DMS 273 treated with DMSO at 0.1 percent for 48 hours (cell line): Measurements from ENCODE around the gene MORC1.
"Not testable (repeated sequence)": the region's sequence is repeated elsewhere in the genome, so short reads cannot be mapped to it uniquely, and the experiment has no call there.

Source experiments
- DNase-seq: peaks from one replicate; lab custom pipeline; 2025; lab: John Stamatoyannopoulos, UW

Gene MORC1

GRCh38 chr3:109117939-109118338 lies at the start of gene MORC1:
Gene MORC1, minus strand, starts transcription at chr3:109118134. Its CDS starts 75 bp downstream, at chr3:109118059.
- no peak for DNase-seq

GRCh38 chr3:109165905-109166304 lies 48.0 kb upstream of the MORC1 start:
- no peak for DNase-seq

GRCh38 chr3:109161487-109162123 lies 43.7 kb upstream of the MORC1 start:
- no peak for DNase-seq

GRCh38 chr3:109155828-109156227 lies 37.9 kb upstream of the MORC1 start:
- no peak for DNase-seq

- no peak for DNase-seq
These were observed 37.0 kb upstream of the MORC1 start for GRCh38 chr3:109154979-109155378.

GRCh38 chr3:109152320-109152719 lies 34.4 kb upstream of the MORC1 start:
- no peak for DNase-seq

GRCh38 chr3:109149078-109149477 lies 31.1 kb upstream of the MORC1 start:
- DNase-seq: no peak

GRCh38 chr3:109143646-109144045 lies 25.7 kb upstream of the MORC1 start:
- DNase-seq: no peak

GRCh38 chr3:109140318-109140717 lies 22.4 kb upstream of the MORC1 start:
- DNase-seq: no peak

- no peak for DNase-seq
These were observed 19.8 kb upstream of the MORC1 start for GRCh38 chr3:109137761-109138160.

- no peak for DNase-seq
These were observed 18.6 kb upstream of the MORC1 start, which contains the start of gene C3orf85 for GRCh38 chr3:109136523-109136922. Gene C3orf85, plus strand, starts transcription at chr3:109136719. Its CDS starts 129 bp downstream, at chr3:109136848.

- DNase-seq: not testable (repeated sequence)
These were observed 15.5 kb upstream of the MORC1 start for GRCh38 chr3:109133474-109133816.

GRCh38 chr3:109132801-109133473 lies 15.0 kb upstream of the MORC1 start:
- DNase-seq: no peak

- no peak for DNase-seq
These were observed 13.3 kb upstream of the MORC1 start for GRCh38 chr3:109131276-109131675.

- no peak for DNase-seq
These were observed 9.6 kb upstream of the MORC1 start for GRCh38 chr3:109127553-109127952.

GRCh38 chr3:109125902-109126301 lies 8.0 kb upstream of the MORC1 start:
- no peak for DNase-seq

GRCh38 chr3:109122690-109123089 lies 4.8 kb upstream of the MORC1 start:
- no peak for DNase-seq

GRCh38 chr3:109118584-109118983 lies 650 bp upstream of the MORC1 start:
- no peak for DNase-seq

- no peak for DNase-seq
These were observed 1.9 kb downstream of the MORC1 start for GRCh38 chr3:109116031-109116430.

- no peak for DNase-seq
These were observed 2.5 kb downstream of the MORC1 start for GRCh38 chr3:109115451-109115850.

GRCh38 chr3:109114746-109115145 lies 3.2 kb downstream of the MORC1 start:
- DNase-seq: no peak

GRCh38 chr3:109112946-109113760 lies 4.8 kb downstream of the MORC1 start:
- DNase-seq: no peak

- DNase-seq: no peak
These were observed 8.4 kb downstream of the MORC1 start for GRCh38 chr3:109109574-109109973.
